ENCODE results near the gene DCST2.

DCST2 gene

GRCh38 chr1:155048449-155049334 lies 15.1 kb upstream of the DCST2 start:
- DNase-seq: no peak

GRCh38 chr1:155044812-155045657 lies 11.5 kb upstream of the DCST2 start:
- peak; percentile 73 for DNase-seq

GRCh38 chr1:155044365-155044764 lies 10.8 kb upstream of the DCST2 start:
- DNase-seq: no peak

- DNase-seq: no peak
Measured at GRCh38 chr1:155043793-155044192, 10.2 kb upstream of the DCST2 start.

GRCh38 chr1:155043301-155043702 lies 9.7 kb upstream of the DCST2 start:
- no peak for DNase-seq

GRCh38 chr1:155042789-155043188 lies 9.2 kb upstream of the DCST2 start:
- no peak for DNase-seq

- DNase-seq: no peak
Measured at GRCh38 chr1:155040358-155041093, 6.9 kb upstream of the DCST2 start.

GRCh38 chr1:155039308-155039669 lies 5.7 kb upstream of the DCST2 start:
- DNase-seq: no peak

GRCh38 chr1:155038602-155039307 lies 5.2 kb upstream of the DCST2 start:
- DNase-seq: no peak

- no peak for DNase-seq
Measured at GRCh38 chr1:155037851-155038441, 4.4 kb upstream of the DCST2 start.

- no peak for DNase-seq
Measured at GRCh38 chr1:155037043-155037442, 3.5 kb upstream of the DCST2 start.

GRCh38 chr1:155035936-155036335 lies 2.4 kb upstream of the DCST2 start:
- no peak for DNase-seq

- DNase-seq: no peak
Measured at GRCh38 chr1:155034318-155035208, 982 bp upstream of the DCST2 start.

- DNase-seq: no peak
Measured at GRCh38 chr1:155032886-155033285, 695 bp downstream of the DCST2 start.

- no peak for DNase-seq
Measured at GRCh38 chr1:155030899-155031298, 2.7 kb downstream of the DCST2 start.

- DNase-seq: no peak
Measured at GRCh38 chr1:155030243-155030795, 3.3 kb downstream of the DCST2 start.

GRCh38 chr1:155029513-155030242 lies 3.9 kb downstream of the DCST2 start:
- no peak for DNase-seq

- DNase-seq: no peak
Measured at GRCh38 chr1:155026588-155026987, 7.0 kb downstream of the DCST2 start.

GRCh38 chr1:155026154-155026553 lies 7.4 kb downstream of the DCST2 start:
- no peak for DNase-seq

GRCh38 chr1:155024315-155024714 lies 9.3 kb downstream of the DCST2 start:
- no peak for DNase-seq
